Camera-type eye (tissue), 1 donor: ENCODE results near the gene SP8. TPM values are rescaled to one million over a fixed set of nuclear protein-coding genes. Genes with fewer than 3 reads are reported as not detected.

Experiments used
- total RNA-seq: library from RNA; depleted of rRNA; stranded (reverse); fragments of >200 nt; gene quantifications from one replicate; pipeline ENCODE4 v1.2.3, GENCODE V29; 2014

SP8 gene
- not detected for total RNA-seq

DNA sequence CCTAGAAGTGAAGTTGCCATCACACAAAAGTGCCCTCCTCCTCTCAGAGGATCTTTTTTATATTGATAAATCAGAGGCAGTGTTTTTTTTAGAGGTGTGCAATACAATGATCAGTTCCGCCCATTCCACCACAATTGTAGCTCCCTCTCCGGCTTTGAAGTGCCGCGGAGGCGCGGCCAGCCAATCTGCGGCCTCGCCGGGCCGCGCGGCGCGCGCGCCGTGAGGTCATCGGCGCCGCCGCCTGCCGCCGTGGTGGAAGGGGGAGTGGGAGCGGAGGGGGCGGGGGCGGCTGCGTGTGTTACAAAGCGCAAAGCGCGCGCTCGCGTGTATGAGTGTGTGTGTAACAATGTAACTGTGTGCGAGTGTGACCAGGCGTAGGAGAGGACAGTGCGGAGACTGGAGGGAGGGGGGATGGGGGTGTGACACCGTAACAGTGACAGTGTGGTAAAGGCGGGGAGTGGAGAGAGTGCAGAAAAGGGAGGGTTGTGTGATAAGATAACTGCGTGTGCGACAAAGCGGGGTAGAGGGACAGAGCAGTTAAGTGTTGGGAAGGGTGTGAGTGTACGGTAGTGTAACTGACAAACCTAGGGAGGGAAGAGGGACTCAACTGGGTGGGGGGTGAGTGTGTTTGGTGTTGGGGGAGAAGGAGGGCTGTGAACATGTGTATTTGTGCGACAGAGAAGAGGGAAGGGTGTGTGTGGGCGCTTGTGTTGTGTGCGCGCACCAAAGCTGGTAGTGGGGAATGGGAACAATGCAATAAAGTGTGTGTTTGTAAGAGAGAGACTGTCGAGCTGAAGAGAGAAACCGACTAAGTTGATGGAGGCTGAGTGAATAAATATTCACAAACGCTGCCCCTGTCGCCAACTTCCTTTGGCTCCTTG, at the start of gene SP8:
Gene SP8, minus strand, starts transcription at position 108 of the 881 bp plus-strand sequence. Its CDS starts 88 bp downstream, at position 20.

Other genes starting within 250 kb of the SP8 start
- 0.99 TPM for gene ABCB5, start 171.2 kb downstream of the SP8 start, total RNA-seq